Stomach (tissue), 9 donors: ENCODE data around the gene FFAR4. TPM values are rescaled to one million over a fixed set of nuclear protein-coding genes. Genes with fewer than 3 reads are reported as not detected.
A peak's percentile ranks its signal among the peaks of the same experiment; 100 is the strongest.

Experiments used
- DNase-seq, 2 donors: peaks; one replicate each; pipeline versions ENCODE4 v3.0.0 to v3.0.0-alpha.2; 2013 to 2019
- H3K27ac ChIP-seq, 5 donors: fragments of 200-600 bp in 4 of 5; sonication (generic) in 4 of 5; one replicate each; pipeline ENCODE4 v1.5.1; 2013 to 2019; ENCODE audit warnings: mild to moderate bottlenecking in 1 of 5, moderate library complexity in 1 of 5
- H3K27me3 ChIP-seq, 3 donors: fragments of 200-600 bp; sonication (generic); one replicate each; pipeline ENCODE4 v1.5.1; 2017 to 2019; ENCODE audit warnings: mixed run types in 1 of 3
- H3K36me3 ChIP-seq, 4 donors: fragments of 200-600 bp; sonication (generic); 1 replicate in 3 of 4; 2 replicates in 1 of 4; pipeline ENCODE4 v1.5.1; 2016 to 2019
- H3K4me1 ChIP-seq, 4 donors: fragments of 200-600 bp; sonication (generic); one replicate each; pipeline ENCODE4 v1.5.1; 2016 to 2019
- H3K4me3 ChIP-seq, 4 donors: fragments of 200-600 bp; sonication (generic) in 3 of 4; one replicate each; pipeline ENCODE4 v1.5.1; 2016 to 2019; ENCODE audit warnings: mild to moderate bottlenecking in 1 of 4
- H3K9me3 ChIP-seq, 4 donors: fragments of 200-600 bp; sonication (generic); one replicate each; pipeline ENCODE4 v1.5.1; 2016 to 2019
- CTCF ChIP-seq, 7 experiments: fragments of 450-650 bp in 4 of 7; fragments of 200-600 bp in 3 of 7; sonication (generic) in 3 of 7; IDR thresholded peaks; one replicate each; pipeline ENCODE4 v1.5.1; 2016 to 2019; ENCODE audit warnings: antibody characterized with exemption in 7 of 7, control low read depth in 2 of 7, mild to moderate bottlenecking in 1 of 7
- EP300 ChIP-seq: sonication (generic); formaldehyde crosslinking; IDR thresholded peaks from one replicate; pipeline ENCODE4 v1.6.1; 2017; ENCODE audit warnings: antibody characterized with exemption
- POLR2A ChIP-seq, 4 donors: fragments of 450-650 bp; IDR thresholded peaks; one replicate each; pipeline ENCODE4 v1.6.1; 2016; ENCODE audit warnings: antibody characterized with exemption in 4 of 4, control low read depth in 2 of 4, mild to moderate bottlenecking in 1 of 4, moderate library complexity in 1 of 4
- POLR2AphosphoS5 ChIP-seq, 3 donors: sonication (generic); formaldehyde crosslinking; IDR thresholded peaks; one replicate each; pipeline ENCODE4 v1.6.1; 2016; ENCODE audit warnings: antibody characterized with exemption in 3 of 3
- WGBS, 5 donors: extraction: QIAGEN DNeasy Blood & Tissue Kit in 3 of 5; methylation state at CpG; one replicate each; pipeline versions ENCODE4 v1.1.5 to v1.1.7; 2013 to 2018; 5-methylcytosine and 5-hydroxymethylcytosine counted together
- intact Hi-C: fragments of 100-400 bp; cut with DNase I; formaldehyde crosslinking; loops from one replicate; pipeline ENCODE4 v1.15.1; 2023; ENCODE audit warnings: low total_unique reads
- polyA plus RNA-seq, 3 donors: library from polyadenylated mRNA; stranded (reverse); fragments of 200-250 nt; gene quantifications; one replicate each; pipeline ENCODE4 v1.2.3, GENCODE V29; 2013
- total RNA-seq, 5 donors: library from RNA; depleted of rRNA; stranded (reverse); fragments of >200 nt; gene quantifications; one replicate each; pipeline versions ENCODE4 v1.1.0 to v1.2.3, GENCODE V29; 2014 to 2016
- donor health status: healthy with polysubstance abuse.
- donor health status: Bipolar disorder and iron deficiency.
- donor health status: healthy.

FFAR4 gene
- total and polyA plus RNA-seq, 8 donors, result 0.08 to 2.0 (median 0.96) TPM; not detected in 4

- no peaks in the 10 kb centered on the region for H3K36me3 ChIP-seq
- DNase-seq, result no peak
- H3K27me3 ChIP-seq, result no peaks in the 10 kb centered on the region
- H3K4me1 ChIP-seq, result peaks cover 0 to 8% (median 0%) of the 10 kb centered on the region in 4 donors
- no peak overlapping the region for H3K4me3 ChIP-seq
- H3K9me3 ChIP-seq, result peaks cover 0 to 2% (median under 1%) of the 10 kb centered on the region in 4 donors
- no peak for TF ChIP-seq EP300
- no peak for TF ChIP-seq CTCF (IDR thresholded peaks at IDR 0.05)
- no peak for TF ChIP-seq POLR2A (IDR thresholded peaks at IDR 0.05)
- no peak for TF ChIP-seq POLR2AphosphoS5 (IDR thresholded peaks at IDR 0.05)
- no peak overlapping the region for H3K27ac ChIP-seq
- WGBS, 5 donors, result 77 to 100% (median 92%) methylated on average over 1 of the region's 1 CpG
- intact Hi-C loops, result no loop called here
These were observed 12.2 kb upstream of the FFAR4 start for GRCh38 chr10:93554316-93554663.

- intact Hi-C loops, result loop anchor here (5.0 kb wide), 1 partner anchor 122 kb away; no protein-coding TSS in a partner anchor
- DNase-seq, result peak; percentile 77 to 90
- H3K4me1 ChIP-seq, result peaks cover 0 to 8% (median 0%) of the 10 kb centered on the region in 4 donors
- 28 to 43% (median 35%) methylated on average over 11 to 14 of the region's 14 CpGs for WGBS, 5 donors
- H3K36me3 ChIP-seq, result no peaks in the 10 kb centered on the region
- H3K4me3 ChIP-seq, result no peak overlapping the region
- peak in 5 of 7 experiments; percentile 37 to 65 (median 54) for TF ChIP-seq CTCF (IDR thresholded peaks at IDR 0.05)
- no peak for TF ChIP-seq POLR2AphosphoS5 (IDR thresholded peaks at IDR 0.05)
- H3K9me3 ChIP-seq, result peaks cover 0 to 7% (median 3%) of the 10 kb centered on the region in 4 donors
- no peak overlapping the region for H3K27ac ChIP-seq
- H3K27me3 ChIP-seq, result no peaks in the 10 kb centered on the region
These were observed 11.6 kb upstream of the FFAR4 start for GRCh38 chr10:93554760-93555432.

- intact Hi-C loops, result loop anchor here (5.0 kb wide), 1 partner anchor 118 kb away; no protein-coding TSS in a partner anchor
These were observed 7.0 kb upstream of the FFAR4 start for GRCh38 chr10:93559490-93559889.

GRCh38 chr10:93560541-93560940 is 5.9 kb upstream of the FFAR4 start:
- peaks cover 0 to 12% (median 3%) of the 10 kb centered on the region in 3 donors for H3K27me3 ChIP-seq
- no peaks in the 10 kb centered on the region for H3K4me1 ChIP-seq
- H3K9me3 ChIP-seq, result peaks cover 0 to 9% (median 3%) of the 10 kb centered on the region in 4 donors
- H3K27ac ChIP-seq, result no peak overlapping the region
- TF ChIP-seq EP300, result no peak
- TF ChIP-seq POLR2AphosphoS5 (IDR thresholded peaks at IDR 0.05), result no peak
- no peak for TF ChIP-seq CTCF (IDR thresholded peaks at IDR 0.05)
- TF ChIP-seq POLR2A (IDR thresholded peaks at IDR 0.05), result no peak
- intact Hi-C loops, result no loop called here
- no peaks in the 10 kb centered on the region for H3K36me3 ChIP-seq
- H3K4me3 ChIP-seq, result no peak overlapping the region
- no peak for DNase-seq
- WGBS, 5 donors, result 75 to 88% (median 86%) methylated on average over 6 of the region's 6 CpGs

More at GRCh38 chr10:93559490-93559889, 7.0 kb upstream of the FFAR4 start:
- Histone ChIP-seq H3K4me1 (peaks cover 0 to 8% (median 0%) of the 10 kb centered on the region in 4 donors), H3K9me3 (peaks cover 0 to 9% (median 3%) of the 10 kb centered on the region in 4 donors), H3K27me3 (peaks cover 0 to 2% (median 0%) of the 10 kb centered on the region in 3 donors), H3K27ac (no peak overlapping the region), H3K4me3 (no peak overlapping the region), H3K36me3 (no peaks in the 10 kb centered on the region)
- TF ChIP-seq CTCF (IDR thresholded peaks at IDR 0.05) (no peak), POLR2A (IDR thresholded peaks at IDR 0.05) (no peak), POLR2AphosphoS5 (IDR thresholded peaks at IDR 0.05) (no peak), EP300 (no peak)
- DNase-seq, result no peak
- 94 to 95% (median 94%) methylated on average over 9 of the region's 9 CpGs for WGBS, 5 donors
